MCF 10A (cell line): ENCODE results near the gene SH3TC1. TPM values are rescaled to one million over a fixed set of nuclear protein-coding genes. Genes with fewer than 3 reads are reported as not detected.

Experiments used
- Bru-seq: library from RNA; stranded (reverse); fragments of 400-500 nt; gene quantifications from one replicate; lab custom pipeline; 2021; lab: Mats Ljungman, UMichigan
- BruChase-seq, 2 experiments: library from RNA; stranded (reverse); fragments of 400-500 nt; gene quantifications; one replicate each; lab custom pipeline; 2021; lab: Mats Ljungman, UMichigan
- BruUV-seq: library from RNA; stranded (reverse); fragments of 400-500 nt; replicated peaks from 2 replicates; lab custom pipeline; 2021; lab: Mats Ljungman, UMichigan
- CTCF ChIA-PET: fragments of 300-600 bp; sonication (Branson Sonifier 250); formaldehyde crosslinking; extraction: SDS; loops from one replicate; lab custom pipeline; 2021; ENCODE audit warnings: antibody characterized with exemption, inconsistent platforms; lab: Yijun Ruan, JAX
- POLR2A ChIA-PET: fragments of 300-600, 350-650 bp; sonication (Branson Sonifier 250); formaldehyde crosslinking; extraction: SDS; loops from one replicate; lab custom pipeline; 2020; ENCODE audit warnings: antibody characterized with exemption, inconsistent platforms; lab: Yijun Ruan, JAX
- DNase-seq: peaks from one replicate; pipeline ENCODE4 v3.0.0-alpha.2; 2018; ENCODE audit not compliant: unreplicated experiment
- H3K27ac Mint-ChIP-seq: one replicate; pipeline ENCODE4 v1.8.0; 2022; ENCODE audit warnings: mild to moderate bottlenecking, low read depth, mixed read lengths; ENCODE audit not compliant: unreplicated experiment
- H3K27me3 Mint-ChIP-seq: one replicate; pipeline ENCODE4 v1.8.0; 2022; ENCODE audit warnings: mixed read lengths; ENCODE audit not compliant: insufficient read depth, unreplicated experiment
- H3K36me3 Mint-ChIP-seq: one replicate; pipeline ENCODE4 v1.8.0; 2022; ENCODE audit warnings: mild to moderate bottlenecking, moderate library complexity, mixed read lengths; ENCODE audit not compliant: insufficient read depth, unreplicated experiment
- H3K4me1 Mint-ChIP-seq: one replicate; pipeline ENCODE4 v1.8.0; 2022; ENCODE audit warnings: mixed read lengths; ENCODE audit not compliant: insufficient read depth, unreplicated experiment
- H3K4me3 Mint-ChIP-seq: one replicate; pipeline ENCODE4 v1.8.0; 2022; ENCODE audit warnings: mild to moderate bottlenecking, moderate library complexity, mixed read lengths; ENCODE audit not compliant: unreplicated experiment
- H3K9me3 Mint-ChIP-seq: one replicate; pipeline ENCODE4 v1.8.0; 2022; ENCODE audit warnings: mixed read lengths; ENCODE audit not compliant: unreplicated experiment
- intact Hi-C: fragments of 100-400 bp; cut with micrococcal nuclease; formaldehyde crosslinking; loops from 2 replicates; pipeline ENCODE4 v1.14.1; 2022
- long read RNA-seq: library from polyadenylated mRNA; stranded (forward); transcript quantifications from one replicate; pipeline ENCODE4 v2.0.0, GENCODE V29; 2022
- total RNA-seq: library from RNA; stranded (reverse); gene quantifications from 2 replicates; pipeline ENCODE4 v1.2.3, GENCODE V29; 2022
- TF ChIP-seq, protein P1 (sequence below): fragments of 200-600 bp; IDR thresholded peaks from one replicate; pipeline ENCODE4 v1.8.0; 2022; ENCODE audit warnings: antibody characterized with exemption, mild to moderate bottlenecking; ENCODE audit not compliant: unreplicated experiment

The SH3TC1 gene
- total RNA-seq (20.4 and 28.8 TPM in 2 replicates), Bru-seq, nascent RNA (percentile 54 among the genes with signal in this experiment), BruChase-seq, experiment 1, labeled RNA remaining after a 6-hour chase (percentile 47 among the genes with signal in this experiment), BruChase-seq, experiment 2, labeled RNA remaining after a 2-hour chase (percentile 52 among the genes with signal in this experiment)
- long read RNA-seq, full-length matches to known transcripts = 14 of 30 reads
- long read RNA-seq, partial matches to known transcripts = 7 of 30 reads
- long read RNA-seq, other reads (novel, unspliced or antisense) = 9 of 30 reads

DNA sequence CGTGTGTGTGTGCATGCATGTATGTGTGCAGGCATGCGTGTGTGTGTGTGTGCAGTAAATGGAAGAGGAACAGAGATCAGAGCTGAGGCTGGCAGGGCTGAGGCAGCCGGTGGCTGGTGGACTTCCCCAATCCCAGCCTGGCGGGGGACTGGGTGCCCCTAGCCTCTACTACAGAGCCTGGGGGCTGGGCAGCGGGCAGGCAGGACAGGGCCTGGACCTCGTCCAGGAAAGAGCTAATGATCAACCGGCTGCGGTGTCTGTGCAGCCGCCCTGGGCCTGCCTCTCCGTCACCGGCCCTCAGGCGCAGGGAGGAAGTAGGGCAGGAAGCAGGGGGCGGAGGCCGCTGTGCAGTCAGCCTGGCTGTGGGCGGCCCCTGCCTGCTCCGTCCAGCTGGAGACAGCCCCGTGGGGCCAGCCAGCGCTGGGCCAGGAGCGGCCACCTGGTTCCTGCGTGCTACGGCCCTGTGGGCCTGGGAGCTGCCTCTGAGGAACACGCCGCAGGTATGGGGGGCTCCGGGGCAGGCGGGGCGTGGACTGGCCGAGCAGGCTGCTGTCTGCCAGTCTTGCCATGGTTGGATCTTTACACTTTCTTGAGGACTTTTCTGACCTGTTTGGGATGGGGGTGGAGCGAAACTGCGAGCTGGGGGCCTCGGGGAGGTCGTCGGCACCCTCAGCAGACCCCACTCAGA is at the start of gene SH3TC1:
TSS of gene SH3TC1 (plus strand) at position 385 of the 688 bp plus-strand sequence. CDS start 5,905 bp downstream, outside the sequence.
- ChIA-PET CTCF (interaction anchor here (0.6 to 3.6 kb wide), 8 partner anchors 13 to 719 kb away, joined by 3 to 19 read pairs (median 4); no protein-coding TSS in a partner anchor), POLR2A (interaction anchor here (1.3 to 2.7 kb wide), 6 partner anchors 9 to 22 kb away, joined by 3 to 13 read pairs (median 4); no protein-coding TSS in a partner anchor)
- no TSS peak for BruUV-seq
- Mint-ChIP-seq H3K27ac (peak within 1 kb of the TSS; percentile 86), H3K27me3 (no peaks in the 10 kb centered on the region), H3K4me1 (peaks cover 19% of the 10 kb centered on the region), H3K4me3 (peak within 1 kb of the TSS; percentile 78), H3K36me3 (peaks cover 6% of the 10 kb centered on the region), H3K9me3 (no peaks in the 10 kb centered on the region)
- TF ChIP-seq, protein P1, sequence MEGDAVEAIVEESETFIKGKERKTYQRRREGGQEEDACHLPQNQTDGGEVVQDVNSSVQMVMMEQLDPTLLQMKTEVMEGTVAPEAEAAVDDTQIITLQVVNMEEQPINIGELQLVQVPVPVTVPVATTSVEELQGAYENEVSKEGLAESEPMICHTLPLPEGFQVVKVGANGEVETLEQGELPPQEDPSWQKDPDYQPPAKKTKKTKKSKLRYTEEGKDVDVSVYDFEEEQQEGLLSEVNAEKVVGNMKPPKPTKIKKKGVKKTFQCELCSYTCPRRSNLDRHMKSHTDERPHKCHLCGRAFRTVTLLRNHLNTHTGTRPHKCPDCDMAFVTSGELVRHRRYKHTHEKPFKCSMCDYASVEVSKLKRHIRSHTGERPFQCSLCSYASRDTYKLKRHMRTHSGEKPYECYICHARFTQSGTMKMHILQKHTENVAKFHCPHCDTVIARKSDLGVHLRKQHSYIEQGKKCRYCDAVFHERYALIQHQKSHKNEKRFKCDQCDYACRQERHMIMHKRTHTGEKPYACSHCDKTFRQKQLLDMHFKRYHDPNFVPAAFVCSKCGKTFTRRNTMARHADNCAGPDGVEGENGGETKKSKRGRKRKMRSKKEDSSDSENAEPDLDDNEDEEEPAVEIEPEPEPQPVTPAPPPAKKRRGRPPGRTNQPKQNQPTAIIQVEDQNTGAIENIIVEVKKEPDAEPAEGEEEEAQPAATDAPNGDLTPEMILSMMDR = no peak
- intact Hi-C loops = no loop called here
- peak; percentile 92 for DNase-seq

DNA sequence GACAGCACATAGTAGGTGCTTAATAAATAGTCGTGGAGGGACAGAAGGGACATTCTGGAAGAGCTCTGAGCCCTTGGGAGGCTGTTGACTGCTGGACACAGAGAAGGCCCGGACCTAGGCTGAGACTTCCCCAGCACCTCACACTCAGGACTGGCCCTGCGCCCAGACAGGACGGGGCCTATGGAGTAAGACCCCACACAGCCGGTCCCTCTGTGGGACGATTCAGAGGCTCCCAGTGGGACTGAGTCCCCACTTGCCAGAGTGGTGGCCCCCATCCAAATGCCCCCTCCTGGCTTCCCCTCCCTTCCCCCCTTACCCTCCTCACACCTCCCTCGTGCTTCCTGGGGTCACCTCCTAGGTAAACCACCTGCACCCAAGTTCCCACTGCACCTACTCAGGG is 49.4 kb upstream of the SH3TC1 start:
- CTCF ChIA-PET = interaction anchor here (0.6 kb wide), 1 partner anchor 16 kb away, joined by 3 read pairs; no protein-coding TSS in a partner anchor
- no peak overlapping the region for H3K27ac Mint-ChIP-seq
- intact Hi-C loops = no loop called here
- TF ChIP-seq, protein P1 = no peak
- H3K27me3 Mint-ChIP-seq = peaks cover 23% of the 10 kb centered on the region
- no peak overlapping the region for H3K4me3 Mint-ChIP-seq
- no TSS peak for BruUV-seq
- POLR2A ChIA-PET = interaction anchor here (1.0 kb wide), 1 partner anchor 9 kb away, joined by 3 read pairs; the partner anchor contains the start of gene ABLIM2
- H3K36me3 Mint-ChIP-seq = peaks cover 4% of the 10 kb centered on the region
- H3K9me3 Mint-ChIP-seq = no peaks in the 10 kb centered on the region
- no peak for DNase-seq
- no peaks in the 10 kb centered on the region for H3K4me1 Mint-ChIP-seq

DNA sequence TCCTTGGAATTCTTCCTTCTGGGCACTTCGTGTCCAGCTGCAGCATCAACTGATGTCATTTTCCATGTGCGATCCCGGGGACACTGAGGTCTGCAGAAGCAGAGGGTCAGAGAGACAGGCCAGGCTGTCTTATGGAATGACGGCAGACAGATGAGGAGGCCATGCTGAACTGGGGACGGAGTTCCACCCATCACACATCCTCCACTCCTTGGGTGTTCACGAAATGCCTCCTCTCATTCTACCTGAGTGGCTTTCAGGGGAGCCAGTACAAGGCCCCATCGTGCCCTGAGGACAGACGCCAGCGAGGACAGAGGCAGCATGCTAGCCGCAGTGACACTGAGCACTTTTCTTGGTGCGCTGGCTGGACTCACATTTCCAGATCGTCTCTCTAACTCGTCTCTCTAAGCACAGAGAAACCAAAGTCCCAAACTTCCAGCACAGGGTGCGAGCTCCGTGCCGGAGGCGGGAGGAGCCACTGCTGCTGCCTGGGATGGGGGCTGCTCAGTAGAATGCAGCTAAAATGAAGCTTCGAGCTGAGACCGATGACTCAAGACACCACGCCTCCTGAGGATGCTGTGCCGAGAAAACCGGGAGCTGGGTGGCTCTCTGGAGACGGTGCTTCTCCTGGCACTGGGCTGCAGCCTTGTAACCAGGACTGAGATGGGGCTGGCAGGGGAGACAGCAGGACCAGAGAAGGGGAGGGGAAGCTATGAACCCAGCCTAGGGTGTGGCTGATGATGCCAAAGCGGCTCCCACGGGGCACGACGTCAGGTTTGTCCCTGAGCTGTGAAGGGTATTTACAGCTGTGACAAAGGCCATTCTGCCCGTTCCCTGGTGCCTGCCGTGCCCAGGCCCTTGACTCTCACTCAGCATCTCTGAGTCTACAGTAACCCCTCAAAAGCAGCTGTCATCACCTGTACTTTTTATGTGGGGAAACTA is 48.7 kb upstream of the SH3TC1 start:
- H3K27me3 Mint-ChIP-seq = peaks cover 20% of the 10 kb centered on the region
- DNase-seq = no peak
- intact Hi-C loops = no loop called here
- ChIA-PET POLR2A (no interaction called here), CTCF (interaction anchor here (0.6 kb wide), 1 partner anchor 15 kb away, joined by 3 read pairs; no protein-coding TSS in a partner anchor)
- TF ChIP-seq, protein P1 = no peak
- H3K27ac Mint-ChIP-seq = no peak overlapping the region
- no peaks in the 10 kb centered on the region for H3K4me1 Mint-ChIP-seq
- BruUV-seq = no TSS peak
- H3K36me3 Mint-ChIP-seq = peaks cover 4% of the 10 kb centered on the region
- H3K4me3 Mint-ChIP-seq = no peak overlapping the region
- H3K9me3 Mint-ChIP-seq = no peaks in the 10 kb centered on the region
